Measurements from ENCODE around the gene MAP3K5. TPM values are rescaled to one million over a fixed set of nuclear protein-coding genes. Genes with fewer than 3 reads are reported as not detected.

Gene MAP3K5
- total and polyA plus RNA-seq, 9 of the 15 experiments (the other 6 are each of a cell fraction or from before 2014, with no cell fraction given) = 2.2 to 13.0 (median 9.9) TPM

DNA sequence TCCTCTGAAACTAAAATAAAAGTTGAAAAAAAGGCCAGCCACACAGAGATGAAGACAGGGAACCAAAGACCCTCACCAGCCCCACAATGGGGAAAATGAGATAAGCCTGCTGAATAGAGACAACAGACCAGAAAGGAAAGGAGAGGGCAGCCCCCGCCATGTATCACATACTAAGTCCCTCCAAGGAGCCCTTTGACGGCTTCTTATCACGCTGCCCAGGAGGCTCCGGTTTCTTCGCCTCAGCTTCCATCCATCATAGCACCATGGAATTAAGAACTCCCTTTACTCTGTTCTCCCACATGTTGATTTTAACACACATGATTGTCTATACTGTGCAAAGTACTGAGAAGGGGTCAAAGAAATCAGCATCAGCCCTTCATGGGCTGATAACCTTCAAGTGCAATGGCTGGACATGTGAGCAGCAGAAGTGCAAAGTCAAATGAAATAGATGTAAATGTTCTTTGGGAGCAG, 54.9 kb downstream of the MAP3K5 start (continued):
- TF ChIP-seq CCNT2 (IDR thresholded peaks at IDR 0.05; ENCODE audit: borderline replicate concordance, extremely low read depth, insufficient read length, low read depth, low read length) (no peak), MBD2 (IDR thresholded peaks at IDR 0.05; ENCODE audit: borderline replicate concordance, low read depth) (no peak), ZKSCAN8 (CRISPR knock-in tag; IDR thresholded peaks at IDR 0.05) (no peak), EP400 (IDR thresholded peaks at IDR 0.05) (peak; percentile 41; the same call in 1 of the 2 replicates), RBM14 (IDR thresholded peaks at IDR 0.05; ENCODE audit: borderline replicate concordance, insufficient read depth, low read depth, low read length) (no peak), BHLHE40 (IDR thresholded peaks at IDR 0.05; ENCODE audit: low read length) (peak; percentile 26; the same call in 1 of the 2 replicates), NUFIP1 (IDR thresholded peaks at IDR 0.05; ENCODE audit: partially characterized antibody) (no peak), CC2D1A (IDR thresholded peaks at IDR 0.05) (no peak), ZNF77 (CRISPR knock-in tag; IDR thresholded peaks at IDR 0.05) (no peak), STAT5B (CRISPR knock-in tag; IDR thresholded peaks at IDR 0.05) (no peak), SUPT5H (IDR thresholded peaks at IDR 0.05) (no peak), SIRT6 (IDR thresholded peaks at IDR 0.05; ENCODE audit: low read depth, low read length) (no peak), XRCC4 (IDR thresholded peaks at IDR 0.05; ENCODE audit: extremely low read depth, insufficient read depth, insufficient read length) (no peak), TOE1 (IDR thresholded peaks at IDR 0.05; ENCODE audit: borderline replicate concordance) (no peak), TOE1 (CRISPR knock-in tag; IDR thresholded peaks at IDR 0.05; ENCODE audit: borderline replicate concordance, low read depth) (no peak), MXI1 (IDR thresholded peaks at IDR 0.05; ENCODE audit: low read depth, low read length) (no peak), ZKSCAN3 (CRISPR knock-in tag; IDR thresholded peaks at IDR 0.05) (no peak), RBM15 (IDR thresholded peaks at IDR 0.05; ENCODE audit: insufficient read depth, low read length) (no peak), ZBTB7A (IDR thresholded peaks at IDR 0.05; ENCODE audit: borderline replicate concordance, control insufficient read depth, low read depth, low read length) (peak; percentile 78), EP300 (IDR thresholded peaks at IDR 0.05; ENCODE audit: low read length) (peak; percentile 80; the same call in 1 of the 2 replicates), CREM (IDR thresholded peaks at IDR 0.05; ENCODE audit: low read depth) (no peak), ZNF133 (CRISPR knock-in tag; IDR thresholded peaks at IDR 0.05) (no peak), POLR3G (IDR thresholded peaks at IDR 0.05; ENCODE audit: extremely low read depth, insufficient read length, insufficient replicate concordance) (no peak), TEAD1 (CRISPR knock-in tag; IDR thresholded peaks at IDR 0.05) (0 out of 4 replicates have a peak, but pooled peaks of 1 of the 2 experiments have one; percentile 2)
- TF ChIP-seq, protein P1, sequence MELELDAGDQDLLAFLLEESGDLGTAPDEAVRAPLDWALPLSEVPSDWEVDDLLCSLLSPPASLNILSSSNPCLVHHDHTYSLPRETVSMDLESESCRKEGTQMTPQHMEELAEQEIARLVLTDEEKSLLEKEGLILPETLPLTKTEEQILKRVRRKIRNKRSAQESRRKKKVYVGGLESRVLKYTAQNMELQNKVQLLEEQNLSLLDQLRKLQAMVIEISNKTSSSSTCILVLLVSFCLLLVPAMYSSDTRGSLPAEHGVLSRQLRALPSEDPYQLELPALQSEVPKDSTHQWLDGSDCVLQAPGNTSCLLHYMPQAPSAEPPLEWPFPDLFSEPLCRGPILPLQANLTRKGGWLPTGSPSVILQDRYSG (tag; conservative IDR thresholded peaks at IDR 0.05; ENCODE audit: low read depth) = no peak
- TF ChIP-seq, protein P2, sequence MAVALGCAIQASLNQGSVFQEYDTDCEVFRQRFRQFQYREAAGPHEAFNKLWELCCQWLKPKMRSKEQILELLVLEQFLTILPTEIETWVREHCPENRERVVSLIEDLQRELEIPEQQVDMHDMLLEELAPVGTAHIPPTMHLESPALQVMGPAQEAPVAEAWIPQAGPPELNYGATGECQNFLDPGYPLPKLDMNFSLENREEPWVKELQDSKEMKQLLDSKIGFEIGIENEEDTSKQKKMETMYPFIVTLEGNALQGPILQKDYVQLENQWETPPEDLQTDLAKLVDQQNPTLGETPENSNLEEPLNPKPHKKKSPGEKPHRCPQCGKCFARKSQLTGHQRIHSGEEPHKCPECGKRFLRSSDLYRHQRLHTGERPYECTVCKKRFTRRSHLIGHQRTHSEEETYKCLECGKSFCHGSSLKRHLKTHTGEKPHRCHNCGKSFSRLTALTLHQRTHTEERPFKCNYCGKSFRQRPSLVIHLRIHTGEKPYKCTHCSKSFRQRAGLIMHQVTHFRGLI (CRISPR knock-in tag; IDR thresholded peaks at IDR 0.05) = no peak
- TF ChIP-seq, protein P3, sequence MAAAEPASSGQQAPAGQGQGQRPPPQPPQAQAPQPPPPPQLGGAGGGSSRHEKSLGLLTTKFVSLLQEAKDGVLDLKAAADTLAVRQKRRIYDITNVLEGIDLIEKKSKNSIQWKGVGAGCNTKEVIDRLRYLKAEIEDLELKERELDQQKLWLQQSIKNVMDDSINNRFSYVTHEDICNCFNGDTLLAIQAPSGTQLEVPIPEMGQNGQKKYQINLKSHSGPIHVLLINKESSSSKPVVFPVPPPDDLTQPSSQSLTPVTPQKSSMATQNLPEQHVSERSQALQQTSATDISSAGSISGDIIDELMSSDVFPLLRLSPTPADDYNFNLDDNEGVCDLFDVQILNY (CRISPR knock-in tag; IDR thresholded peaks at IDR 0.05) = no peak
